HEK293 (cell line): ENCODE results near the gene BHLHE41.

Experiments used
- FEZF1 ChIP-seq: fragments of 450-650 bp; formaldehyde crosslinking; IDR thresholded peaks from 2 replicates; pipeline ENCODE4 v1.5.1; 2016; ENCODE audit warnings: missing biosample characterization, missing genetic modification characterization
- KLF1 ChIP-seq: fragments of 450-650 bp; formaldehyde crosslinking; IDR thresholded peaks from 2 replicates; pipeline ENCODE4 v1.5.1; 2016; ENCODE audit warnings: missing biosample characterization, missing genetic modification characterization
- KLF7 ChIP-seq: fragments of 450-650 bp; formaldehyde crosslinking; IDR thresholded peaks from 2 replicates; pipeline ENCODE4 v1.5.1; 2016; ENCODE audit warnings: missing biosample characterization, missing genetic modification characterization, borderline replicate concordance
- REPIN1 ChIP-seq: fragments of 450-650 bp; formaldehyde crosslinking; IDR thresholded peaks from 2 replicates; pipeline ENCODE4 v1.5.1; 2017; ENCODE audit warnings: missing biosample characterization, missing genetic modification characterization, low read depth
- REST ChIP-seq: fragments of 450-650 bp; formaldehyde crosslinking; IDR thresholded peaks from 2 replicates; pipeline ENCODE4 v1.5.1; 2016; ENCODE audit warnings: missing biosample characterization, missing genetic modification characterization
- SETDB1 ChIP-seq: IDR thresholded peaks from one replicate; pipeline ENCODE4 v1.6.1; 2017; ENCODE audit warnings: mild to moderate bottlenecking, low read length, moderate library complexity, mixed read lengths; ENCODE audit not compliant: insufficient read length
- SP3 ChIP-seq: fragments of 450-650 bp; formaldehyde crosslinking; IDR thresholded peaks from 2 replicates; pipeline ENCODE4 v1.5.1; 2016; ENCODE audit warnings: missing biosample characterization, missing genetic modification characterization
- TCF7L2 ChIP-seq: IDR thresholded peaks from 2 replicates; pipeline ENCODE4 v1.6.1; 2011; ENCODE audit warnings: low read depth, mild to moderate bottlenecking, inconsistent platforms, low read length, moderate library complexity, borderline replicate concordance
- YY2 ChIP-seq: fragments of 450-650 bp; formaldehyde crosslinking; IDR thresholded peaks from 2 replicates; pipeline ENCODE4 v1.5.1; 2016; ENCODE audit warnings: missing biosample characterization, missing genetic modification characterization
- ZEB2 ChIP-seq: fragments of 450-650 bp; formaldehyde crosslinking; IDR thresholded peaks from 2 replicates; pipeline ENCODE4 v1.5.1; 2016; ENCODE audit warnings: missing biosample characterization, missing genetic modification characterization
- ZFP37 ChIP-seq: fragments of 450-650 bp; formaldehyde crosslinking; IDR thresholded peaks from 2 replicates; pipeline ENCODE4 v1.5.1; 2016; ENCODE audit warnings: missing biosample characterization, missing genetic modification characterization
- ZNF121 ChIP-seq: fragments of 450-650 bp; formaldehyde crosslinking; IDR thresholded peaks from 2 replicates; pipeline ENCODE4 v1.5.1; 2016; ENCODE audit warnings: missing biosample characterization, missing genetic modification characterization
- ZNF248 ChIP-seq: fragments of 450-650 bp; formaldehyde crosslinking; IDR thresholded peaks from 2 replicates; pipeline ENCODE4 v1.5.1; 2017; ENCODE audit warnings: missing biosample characterization, missing genetic modification characterization
- ZNF341 ChIP-seq: fragments of 450-650 bp; formaldehyde crosslinking; IDR thresholded peaks from 2 replicates; pipeline ENCODE4; 2016; ENCODE audit warnings: low read depth, missing biosample characterization, missing genetic modification characterization
- ZNF449 ChIP-seq: fragments of 450-650 bp; formaldehyde crosslinking; IDR thresholded peaks from 2 replicates; pipeline ENCODE4 v1.5.1; 2017; ENCODE audit warnings: missing biosample characterization, mild to moderate bottlenecking, missing genetic modification characterization, moderate library complexity
- ZNF501 ChIP-seq: fragments of 450-650 bp; formaldehyde crosslinking; IDR thresholded peaks from 2 replicates; pipeline ENCODE4 v1.5.1; 2016; ENCODE audit warnings: missing biosample characterization, missing genetic modification characterization
- ZNF529 ChIP-seq: fragments of 450-650 bp; formaldehyde crosslinking; IDR thresholded peaks from 2 replicates; pipeline ENCODE4 v1.5.1; 2017; ENCODE audit warnings: missing genetic modification characterization, missing biosample characterization; ENCODE audit not compliant: insufficient replicate concordance
- ZNF548 ChIP-seq: fragments of 450-650 bp; formaldehyde crosslinking; IDR thresholded peaks from 2 replicates; pipeline ENCODE4 v1.5.1; 2016; ENCODE audit warnings: missing biosample characterization, missing genetic modification characterization
- ZNF558 ChIP-seq: fragments of 450-650 bp; formaldehyde crosslinking; IDR thresholded peaks from 2 replicates; pipeline ENCODE4 v1.5.1; 2016; ENCODE audit warnings: missing biosample characterization, missing genetic modification characterization
- ZNF560 ChIP-seq: fragments of 450-650 bp; formaldehyde crosslinking; IDR thresholded peaks from 2 replicates; pipeline ENCODE4 v1.5.1; 2017; ENCODE audit warnings: missing biosample characterization, missing genetic modification characterization, borderline replicate concordance
- ZNF561 ChIP-seq: fragments of 450-650 bp; IDR thresholded peaks from 2 replicates; pipeline ENCODE4 v1.5.1; 2018; ENCODE audit warnings: missing biosample characterization, missing genetic modification characterization, borderline replicate concordance
- ZNF645 ChIP-seq: fragments of 450-650 bp; formaldehyde crosslinking; IDR thresholded peaks from 2 replicates; pipeline ENCODE4; 2016; ENCODE audit warnings: missing biosample characterization, missing genetic modification characterization
- ZNF654 ChIP-seq: fragments of 450-650 bp; formaldehyde crosslinking; IDR thresholded peaks from 2 replicates; pipeline ENCODE4 v1.5.1; 2016; ENCODE audit warnings: low read depth, missing biosample characterization, missing genetic modification characterization
- ZNF660 ChIP-seq: fragments of 450-650 bp; IDR thresholded peaks from 2 replicates; pipeline ENCODE4 v1.5.1; 2018; ENCODE audit warnings: missing biosample characterization, mild to moderate bottlenecking, missing genetic modification characterization
- ZNF768 ChIP-seq: fragments of 450-650 bp; formaldehyde crosslinking; IDR thresholded peaks from 2 replicates; pipeline ENCODE4 v1.5.1; 2018; ENCODE audit warnings: missing biosample characterization, mild to moderate bottlenecking, missing genetic modification characterization
- TF ChIP-seq, protein P1 (sequence below): fragments of 450-650 bp; formaldehyde crosslinking; IDR thresholded peaks from 2 replicates; pipeline ENCODE4 v1.5.1; 2016; ENCODE audit warnings: missing biosample characterization, missing genetic modification characterization
- TF ChIP-seq, protein P2 (sequence below): fragments of 450-650 bp; formaldehyde crosslinking; IDR thresholded peaks from 2 replicates; pipeline ENCODE4 v1.5.1; 2016; ENCODE audit warnings: missing biosample characterization, missing genetic modification characterization
- TF ChIP-seq, protein P3 (sequence below): fragments of 450-650 bp; formaldehyde crosslinking; IDR thresholded peaks from 2 replicates; pipeline ENCODE4 v1.5.1; 2016; ENCODE audit warnings: missing biosample characterization, missing genetic modification characterization
- TF ChIP-seq, protein P4 (sequence below): fragments of 450-650 bp; formaldehyde crosslinking; IDR thresholded peaks from 2 replicates; pipeline ENCODE4 v1.5.1; 2016; ENCODE audit warnings: missing biosample characterization, missing genetic modification characterization

Gene BHLHE41

GRCh38 chr12:26124446-26125399, at the start of gene BHLHE41 (continued):
- peak; percentile 45; the same call in 1 of the 2 replicates for TF ChIP-seq ZNF645 (tag by site-specific recombination)
- TF ChIP-seq KLF7 (tag by site-specific recombination), result no peak
- TF ChIP-seq ZNF121 (tag by site-specific recombination), result no peak
- TF ChIP-seq, protein P1, sequence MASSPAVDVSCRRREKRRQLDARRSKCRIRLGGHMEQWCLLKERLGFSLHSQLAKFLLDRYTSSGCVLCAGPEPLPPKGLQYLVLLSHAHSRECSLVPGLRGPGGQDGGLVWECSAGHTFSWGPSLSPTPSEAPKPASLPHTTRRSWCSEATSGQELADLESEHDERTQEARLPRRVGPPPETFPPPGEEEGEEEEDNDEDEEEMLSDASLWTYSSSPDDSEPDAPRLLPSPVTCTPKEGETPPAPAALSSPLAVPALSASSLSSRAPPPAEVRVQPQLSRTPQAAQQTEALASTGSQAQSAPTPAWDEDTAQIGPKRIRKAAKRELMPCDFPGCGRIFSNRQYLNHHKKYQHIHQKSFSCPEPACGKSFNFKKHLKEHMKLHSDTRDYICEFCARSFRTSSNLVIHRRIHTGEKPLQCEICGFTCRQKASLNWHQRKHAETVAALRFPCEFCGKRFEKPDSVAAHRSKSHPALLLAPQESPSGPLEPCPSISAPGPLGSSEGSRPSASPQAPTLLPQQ (tag by site-specific recombination), result peak; percentile 76
- TF ChIP-seq SETDB1, result no peak
- peak; percentile 54; the same call in 1 of the 2 replicates for TF ChIP-seq ZNF449 (tag by site-specific recombination)
- TF ChIP-seq ZNF654, result no peak
- TF ChIP-seq ZNF529 (tag by site-specific recombination), result no peak
- no peak for TF ChIP-seq ZNF561
- TF ChIP-seq ZNF548 (tag by site-specific recombination), result no peak
- TF ChIP-seq, protein P2, sequence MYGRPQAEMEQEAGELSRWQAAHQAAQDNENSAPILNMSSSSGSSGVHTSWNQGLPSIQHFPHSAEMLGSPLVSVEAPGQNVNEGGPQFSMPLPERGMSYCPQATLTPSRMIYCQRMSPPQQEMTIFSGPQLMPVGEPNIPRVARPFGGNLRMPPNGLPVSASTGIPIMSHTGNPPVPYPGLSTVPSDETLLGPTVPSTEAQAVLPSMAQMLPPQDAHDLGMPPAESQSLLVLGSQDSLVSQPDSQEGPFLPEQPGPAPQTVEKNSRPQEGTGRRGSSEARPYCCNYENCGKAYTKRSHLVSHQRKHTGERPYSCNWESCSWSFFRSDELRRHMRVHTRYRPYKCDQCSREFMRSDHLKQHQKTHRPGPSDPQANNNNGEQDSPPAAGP (tag by site-specific recombination), result peak; percentile 65; the same call in 1 of the 2 replicates
- no peak for TF ChIP-seq ZNF558 (tag by site-specific recombination)
- TF ChIP-seq, protein P3, sequence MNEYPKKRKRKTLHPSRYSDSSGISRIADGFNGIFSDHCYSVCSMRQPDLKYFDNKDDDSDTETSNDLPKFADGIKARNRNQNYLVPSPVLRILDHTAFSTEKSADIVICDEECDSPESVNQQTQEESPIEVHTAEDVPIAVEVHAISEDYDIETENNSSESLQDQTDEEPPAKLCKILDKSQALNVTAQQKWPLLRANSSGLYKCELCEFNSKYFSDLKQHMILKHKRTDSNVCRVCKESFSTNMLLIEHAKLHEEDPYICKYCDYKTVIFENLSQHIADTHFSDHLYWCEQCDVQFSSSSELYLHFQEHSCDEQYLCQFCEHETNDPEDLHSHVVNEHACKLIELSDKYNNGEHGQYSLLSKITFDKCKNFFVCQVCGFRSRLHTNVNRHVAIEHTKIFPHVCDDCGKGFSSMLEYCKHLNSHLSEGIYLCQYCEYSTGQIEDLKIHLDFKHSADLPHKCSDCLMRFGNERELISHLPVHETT (tag by site-specific recombination), result no peak
- TF ChIP-seq SP3 (tag by site-specific recombination), result peak; percentile 60; the same call in 1 of the 2 replicates
- TF ChIP-seq REPIN1, result no peak
- TF ChIP-seq ZNF248 (tag by site-specific recombination), result no peak
- TF ChIP-seq ZNF341 (tag by site-specific recombination), result peak; percentile 39
- TF ChIP-seq KLF1 (tag by site-specific recombination), result peak; percentile 33; the same call in 1 of the 2 replicates
- no peak; the same call in 1 of the 2 replicates for TF ChIP-seq YY2 (tag by site-specific recombination)
- TF ChIP-seq REST, result 0 out of 2 replicates have a peak, but pooled peaks have one; percentile 13
- TF ChIP-seq, protein P4, sequence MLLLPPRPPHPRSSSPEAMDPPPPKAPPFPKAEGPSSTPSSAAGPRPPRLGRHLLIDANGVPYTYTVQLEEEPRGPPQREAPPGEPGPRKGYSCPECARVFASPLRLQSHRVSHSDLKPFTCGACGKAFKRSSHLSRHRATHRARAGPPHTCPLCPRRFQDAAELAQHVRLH (tag by site-specific recombination), result no peak
- peak; percentile 90 for TF ChIP-seq ZNF501 (tag by site-specific recombination)
- no peak for TF ChIP-seq ZNF768 (tag by site-specific recombination)
- TF ChIP-seq TCF7L2, result no peak
- TF ChIP-seq ZNF560 (tag by site-specific recombination), result no peak
- peak; percentile 14; the same call in 1 of the 2 replicates for TF ChIP-seq ZEB2 (tag by site-specific recombination)
- TF ChIP-seq ZFP37 (tag by site-specific recombination), result peak; percentile 47; the same call in 1 of the 2 replicates
- TF ChIP-seq FEZF1 (tag by site-specific recombination), result peak; percentile 49
- TF ChIP-seq ZNF660, result no peak
